ENCODE measurements around the gene KITLG. TPM values are rescaled to one million over a fixed set of nuclear protein-coding genes. Genes with fewer than 3 reads are reported as not detected.

The KITLG gene
- total and polyA plus RNA-seq, 2 of the 8 experiments (the other 6 are each of a cell fraction or from before 2014, with no cell fraction given): 1.3 to 7.8 TPM

- TF ChIP-seq SRF (IDR thresholded peaks at IDR 0.05; ENCODE audit: low read depth, low read length) (no peak), BCL11A (IDR thresholded peaks at IDR 0.05; ENCODE audit: low read depth in 2 of 2, low read length in 2 of 2) (no peak), ATF3 (IDR thresholded peaks at IDR 0.05; ENCODE audit: insufficient read depth, low read depth, low read length) (no peak)
Observed at GRCh38 chr12:88520436-88520820, 59.8 kb downstream of the KITLG start (continued).
